Endothelial cell of umbilical vein (primary cell): ENCODE results near the gene HSD17B2. TPM values are rescaled to one million over a fixed set of nuclear protein-coding genes. Genes with fewer than 3 reads are reported as not detected.

ENCODE experiments used
- BruUV-seq: library from RNA; stranded (reverse); fragments of 400-500 nt; replicated peaks from 2 replicates; lab custom pipeline; 2021; lab: Mats Ljungman, UMichigan
- CTCF ChIA-PET: fragments of 300-600, 350-600 bp; sonication (Branson Sonifier 250); formaldehyde crosslinking; loops from one replicate; lab custom pipeline; 2021; ENCODE audit warnings: antibody characterized with exemption, inconsistent platforms; lab: Charles Lee
- POLR2A ChIA-PET: fragments of 300-600, 350-600 bp; sonication (Branson Sonifier 250); formaldehyde crosslinking; loops from one replicate; lab custom pipeline; 2021; ENCODE audit warnings: antibody characterized with exemption, inconsistent platforms; lab: Charles Lee
- DNase-seq: peaks from one replicate; pipeline ENCODE4 v3.0.0-alpha.2; 2011; ENCODE audit warnings: low read depth, low spot score
- FAIRE-seq: peaks from 2 replicates; lab custom pipeline; 2011; peaks lifted over from hg19 to GRCh38; lab: Jason Lieb, UNC
- H2AFZ ChIP-seq: 2 replicates; pipeline ENCODE4 v1.6.0; 2012; ENCODE audit warnings: low read depth, low read length, control low read depth, inconsistent platforms
- H3K27ac ChIP-seq: 2 replicates; pipeline ENCODE4 v1.5.1; 2011; ENCODE audit warnings: low read depth, mild to moderate bottlenecking, control low read depth, low read length, moderate library complexity; ENCODE audit not compliant: insufficient read depth
- H3K27me3 ChIP-seq, 2 experiments: 2 replicates each; pipeline versions ENCODE4 v1.6.0 to v1.6.1; 2011; ENCODE audit warnings: low read length in 2 of 2, mixed read lengths in 1 of 2; ENCODE audit not compliant: control insufficient read depth in 2 of 2, insufficient read depth in 2 of 2
- H3K36me3 ChIP-seq, 2 experiments: 2 replicates in 1 of 2; 3 replicates in 1 of 2; pipeline ENCODE4 v1.5.1; 2011; ENCODE audit warnings: low read length in 2 of 2, mild to moderate bottlenecking in 1 of 2, moderate library complexity in 1 of 2; ENCODE audit not compliant: control insufficient read depth in 2 of 2, insufficient read depth in 2 of 2; ENCODE audit errors: extremely low read depth in 1 of 2
- H3K4me1 ChIP-seq: 3 replicates; pipeline ENCODE4 v1.5.1; 2011; ENCODE audit warnings: mild to moderate bottlenecking, low read length; ENCODE audit not compliant: control insufficient read depth, insufficient read depth; ENCODE audit errors: extremely low read depth
- H3K4me2 ChIP-seq: 2 replicates; pipeline ENCODE4 v1.6.1; 2011; ENCODE audit warnings: low read length, control low read depth, mixed read lengths; ENCODE audit not compliant: insufficient read depth
- H3K4me3 ChIP-seq, 3 experiments: fragments of 200-600 bp in 1 of 3; sonication (generic), shearing (Covaris generic) in 1 of 3; replicated peaks in 1 of 3; 2 replicates each; pipeline ENCODE4 v1.5.1; 2011 to 2016; ENCODE audit warnings: control low read depth in 3 of 3, low read length in 3 of 3, mild to moderate bottlenecking in 2 of 3, inconsistent platforms in 1 of 3, low read depth in 1 of 3, moderate library complexity in 1 of 3; ENCODE audit not compliant: insufficient read depth in 1 of 3
- H3K79me2 ChIP-seq: 2 replicates; pipeline ENCODE4 v1.6.0; 2012; ENCODE audit warnings: low read length, inconsistent platforms; ENCODE audit not compliant: control insufficient read depth, insufficient read depth
- H3K9ac ChIP-seq: replicated peaks from 2 replicates; pipeline ENCODE3; 2011; ENCODE audit warnings: low read length, control low read depth; ENCODE audit not compliant: insufficient read depth; ENCODE audit errors: extremely low read depth
- H3K9me1 ChIP-seq: replicated peaks from 3 replicates; pipeline ENCODE4 v1.6.0; 2011; ENCODE audit warnings: mild to moderate bottlenecking, low read length; ENCODE audit not compliant: control insufficient read depth, insufficient read depth; ENCODE audit errors: extremely low read depth
- H3K9me3 ChIP-seq: replicated peaks from 2 replicates; pipeline ENCODE4 v1.5.1; 2012; ENCODE audit warnings: low read length, inconsistent platforms; ENCODE audit not compliant: control insufficient read depth, insufficient read depth
- H4K20me1 ChIP-seq: replicated peaks from 2 replicates; pipeline ENCODE3; 2011; ENCODE audit warnings: mild to moderate bottlenecking, low read length; ENCODE audit not compliant: control insufficient read depth, insufficient read depth; ENCODE audit errors: extremely low read depth
- EZH2 ChIP-seq: IDR thresholded peaks from 2 replicates; pipeline ENCODE4 v1.6.1; 2012; ENCODE audit warnings: borderline replicate concordance, low read depth, mild to moderate bottlenecking, moderate library complexity, low read length, inconsistent platforms; ENCODE audit not compliant: severe bottlenecking
- FOS ChIP-seq: IDR thresholded peaks from 2 replicates; pipeline ENCODE4 v1.6.1; 2011; ENCODE audit warnings: mild to moderate bottlenecking, low read length, moderate library complexity, borderline replicate concordance; ENCODE audit not compliant: insufficient read depth
- GATA2 ChIP-seq: IDR thresholded peaks from 2 replicates; pipeline ENCODE4 v1.7.0; 2011; ENCODE audit warnings: low read depth, mild to moderate bottlenecking, moderate library complexity, mixed read lengths, low read length; ENCODE audit not compliant: insufficient read length, insufficient read depth
- JUN ChIP-seq: IDR thresholded peaks from 2 replicates; pipeline ENCODE4 v1.6.1; 2011; ENCODE audit warnings: borderline replicate concordance, low read depth; ENCODE audit not compliant: insufficient read length, insufficient read depth
- MYC ChIP-seq: IDR thresholded peaks from one replicate; pipeline ENCODE4 v1.6.1; 2011; ENCODE audit warnings: mild to moderate bottlenecking, low read depth, low read length
- POLR2A ChIP-seq: IDR thresholded peaks from 2 replicates; pipeline ENCODE4 v1.6.1; 2012; ENCODE audit warnings: low read depth, mild to moderate bottlenecking, control low read depth, low read length
- POLR2AphosphoS5 ChIP-seq: IDR thresholded peaks from 2 replicates; pipeline ENCODE4 v1.6.1; 2012; ENCODE audit warnings: low read depth, mild to moderate bottlenecking, control low read depth, low read length, moderate library complexity; ENCODE audit not compliant: insufficient read depth
- dilution Hi-C: fragments of 300-500 bp; cut with MboI; formaldehyde crosslinking; loops from one replicate; pipeline ENCODE4 v1.15.0; 2019; ENCODE audit warnings: low sequenced_read_pairs; ENCODE audit not compliant: extremely low pct_ligation_motif_present
- intact Hi-C: fragments of 100-400 bp; cut with micrococcal nuclease; formaldehyde crosslinking; loops from one replicate; pipeline ENCODE4 v1.10.0; 2022
- polyA plus RNA-seq, 4 experiments: library from polyadenylated mRNA; depleted of rRNA in 3 of 4; stranded (reverse) in 3 of 4; unstranded in 1 of 4; fragments of >200 nt; gene quantifications; 2 replicates each; pipeline versions ENCODE4 v1.2.1 to v1.2.3, GENCODE V29; 2011 to 2012; ENCODE audit warnings: missing spikeins in 1 of 4
- total RNA-seq: library from RNA; stranded (reverse); gene quantifications from 2 replicates; pipeline ENCODE4 v1.2.3, GENCODE V29; 2021
- TF ChIP-seq, protein P1 (sequence below), 2 donors: IDR thresholded peaks; 1 replicate in 1 of 2; 2 replicates in 1 of 2; pipeline ENCODE4 v1.5.1; 2011; ENCODE audit warnings: low read length in 2 of 2, mild to moderate bottlenecking in 2 of 2, moderate library complexity in 2 of 2, control low read depth in 1 of 2, inconsistent platforms in 1 of 2, low read depth in 1 of 2; ENCODE audit not compliant: insufficient read depth in 1 of 2; ENCODE audit errors: extremely low read depth in 1 of 2
- TF ChIP-seq, protein P2 (sequence below): IDR thresholded peaks from 2 replicates; pipeline ENCODE4 v1.6.1; 2011; ENCODE audit not compliant: insufficient read depth, insufficient read length

HSD17B2 gene
- total and polyA plus RNA-seq, 2 donors (not counting 3 experiments of a cell fraction or from before 2014, with no cell fraction given) = 1.2 to 4.5 TPM

GRCh38 chr16:82037251-82037650 lies 2.2 kb downstream of the HSD17B2 start:
- peaks cover 22% of the 10 kb centered on the region for H3K4me1 ChIP-seq
- no peaks in the 10 kb centered on the region for H4K20me1 ChIP-seq
- intact Hi-C loops (no loop called here), dilution Hi-C loops (no loop called here)
- no peaks in the 10 kb centered on the region for H3K9me3 ChIP-seq
- CTCF ChIA-PET = interaction anchor here (0.8 to 0.9 kb wide), 2 partner anchors 21 to 24 kb away, joined by 3 to 4 read pairs; no protein-coding TSS in a partner anchor
- no peak overlapping the region for H3K4me3 ChIP-seq
- H3K36me3 ChIP-seq = no peaks in the 10 kb centered on the region
- H3K9me1 ChIP-seq = no peaks in the 10 kb centered on the region
- POLR2A ChIA-PET = no interaction called here
- TF ChIP-seq, protein P1, sequence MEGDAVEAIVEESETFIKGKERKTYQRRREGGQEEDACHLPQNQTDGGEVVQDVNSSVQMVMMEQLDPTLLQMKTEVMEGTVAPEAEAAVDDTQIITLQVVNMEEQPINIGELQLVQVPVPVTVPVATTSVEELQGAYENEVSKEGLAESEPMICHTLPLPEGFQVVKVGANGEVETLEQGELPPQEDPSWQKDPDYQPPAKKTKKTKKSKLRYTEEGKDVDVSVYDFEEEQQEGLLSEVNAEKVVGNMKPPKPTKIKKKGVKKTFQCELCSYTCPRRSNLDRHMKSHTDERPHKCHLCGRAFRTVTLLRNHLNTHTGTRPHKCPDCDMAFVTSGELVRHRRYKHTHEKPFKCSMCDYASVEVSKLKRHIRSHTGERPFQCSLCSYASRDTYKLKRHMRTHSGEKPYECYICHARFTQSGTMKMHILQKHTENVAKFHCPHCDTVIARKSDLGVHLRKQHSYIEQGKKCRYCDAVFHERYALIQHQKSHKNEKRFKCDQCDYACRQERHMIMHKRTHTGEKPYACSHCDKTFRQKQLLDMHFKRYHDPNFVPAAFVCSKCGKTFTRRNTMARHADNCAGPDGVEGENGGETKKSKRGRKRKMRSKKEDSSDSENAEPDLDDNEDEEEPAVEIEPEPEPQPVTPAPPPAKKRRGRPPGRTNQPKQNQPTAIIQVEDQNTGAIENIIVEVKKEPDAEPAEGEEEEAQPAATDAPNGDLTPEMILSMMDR (IDR thresholded peaks at IDR 0.05; ENCODE audit: extremely low read depth in 1 of 2, insufficient read depth in 1 of 2, low read depth in 1 of 2, low read length in 2 of 2) = no peak
- TF ChIP-seq EZH2 (no peak), POLR2A (no peak), FOS (no peak), JUN (no peak), GATA2 (no peak), MYC (no peak), POLR2AphosphoS5 (no peak)
- TF ChIP-seq, protein P2, sequence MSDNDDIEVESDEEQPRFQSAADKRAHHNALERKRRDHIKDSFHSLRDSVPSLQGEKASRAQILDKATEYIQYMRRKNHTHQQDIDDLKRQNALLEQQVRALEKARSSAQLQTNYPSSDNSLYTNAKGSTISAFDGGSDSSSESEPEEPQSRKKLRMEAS = no peak
- H3K4me2 ChIP-seq = no peak overlapping the region
- no TSS peak for BruUV-seq
- peaks cover 0 to 9% of the 10 kb centered on the region in 2 experiments for H3K27me3 ChIP-seq
- no peak overlapping the region for H3K27ac ChIP-seq
- no peaks in the 10 kb centered on the region for H3K79me2 ChIP-seq
- no peak for DNase-seq
- no peak for FAIRE-seq
- no peak overlapping the region for H3K9ac ChIP-seq
- H2AFZ ChIP-seq = no peak overlapping the region
